Astrocyte (in vitro differentiated cells and primary cell): Measurements from ENCODE around the gene ATF6. TPM values are rescaled to one million over a fixed set of nuclear protein-coding genes. Genes with fewer than 3 reads are reported as not detected.

ENCODE experiments used
- DNase-seq: peaks from one replicate; pipeline ENCODE4 v3.0.0-alpha.2; 2010; ENCODE audit warnings: low read depth
- FAIRE-seq: peaks from 2 replicates; lab custom pipeline; 2011; peaks lifted over from hg19 to GRCh38; lab: Jason Lieb, UNC
- H2AFZ ChIP-seq: 2 replicates; pipeline ENCODE4 v1.6.0; 2012; ENCODE audit warnings: low read depth, low read length, inconsistent platforms
- H3K27ac ChIP-seq: 2 replicates; pipeline ENCODE4 v1.5.1; 2011; ENCODE audit warnings: low read depth, low read length, inconsistent platforms
- H3K27me3 ChIP-seq: 2 replicates; pipeline ENCODE4 v1.6.0; 2011; ENCODE audit warnings: low read length, inconsistent platforms; ENCODE audit not compliant: insufficient read depth
- H3K36me3 ChIP-seq: 2 replicates; pipeline ENCODE4 v1.5.1; 2011; ENCODE audit warnings: low read length, inconsistent platforms; ENCODE audit not compliant: insufficient read depth
- H3K4me1 ChIP-seq: 2 replicates; pipeline ENCODE4 v1.5.1; 2011; ENCODE audit warnings: low read length, inconsistent platforms; ENCODE audit not compliant: insufficient read depth
- H3K4me2 ChIP-seq: 2 replicates; pipeline ENCODE4 v1.6.0; 2012; ENCODE audit warnings: low read length, inconsistent platforms
- H3K4me3 ChIP-seq: 2 replicates; pipeline ENCODE4 v1.5.1; 2011; ENCODE audit warnings: low read depth, mild to moderate bottlenecking, low read length, inconsistent platforms; ENCODE audit not compliant: insufficient read depth
- H3K79me2 ChIP-seq: 2 replicates; pipeline ENCODE4 v1.6.0; 2012; ENCODE audit warnings: mild to moderate bottlenecking, low read length, inconsistent platforms; ENCODE audit not compliant: insufficient read depth
- H3K9ac ChIP-seq: 2 replicates; pipeline ENCODE4 v1.6.0; 2012; ENCODE audit warnings: mild to moderate bottlenecking, low read length, inconsistent platforms
- H3K9me3 ChIP-seq: 2 replicates; pipeline ENCODE4 v1.5.1; 2012; ENCODE audit warnings: low read depth, mild to moderate bottlenecking, low read length, inconsistent platforms; ENCODE audit not compliant: insufficient read depth
- H4K20me1 ChIP-seq: 2 replicates; pipeline ENCODE4 v1.6.0; 2012; ENCODE audit warnings: low read length, inconsistent platforms; ENCODE audit not compliant: insufficient read depth
- H3K27ac Mint-ChIP-seq: one replicate; pipeline ENCODE4 v1.8.0; 2021; ENCODE audit warnings: mild to moderate bottlenecking, mixed read lengths; ENCODE audit not compliant: unreplicated experiment
- H3K27me3 Mint-ChIP-seq: one replicate; pipeline ENCODE4 v1.8.0; 2021; ENCODE audit warnings: low read depth, mixed read lengths; ENCODE audit not compliant: unreplicated experiment
- H3K36me3 Mint-ChIP-seq: one replicate; pipeline ENCODE4 v1.8.0; 2021; ENCODE audit warnings: low read depth, mixed read lengths; ENCODE audit not compliant: unreplicated experiment
- H3K4me1 Mint-ChIP-seq: one replicate; pipeline ENCODE4 v1.8.0; 2021; ENCODE audit warnings: low read depth, mixed read lengths; ENCODE audit not compliant: unreplicated experiment
- H3K4me3 Mint-ChIP-seq: one replicate; pipeline ENCODE4 v1.8.0; 2021; ENCODE audit warnings: mild to moderate bottlenecking, moderate library complexity, mixed read lengths; ENCODE audit not compliant: unreplicated experiment
- H3K9me3 Mint-ChIP-seq: one replicate; pipeline ENCODE4 v1.8.0; 2021; ENCODE audit warnings: mild to moderate bottlenecking, mixed read lengths; ENCODE audit not compliant: unreplicated experiment
- CTCF ChIP-seq: IDR thresholded peaks from 2 replicates; pipeline ENCODE4 v1.5.1; 2011; ENCODE audit warnings: low read depth, mild to moderate bottlenecking, inconsistent platforms, low read length, moderate library complexity; ENCODE audit not compliant: insufficient read depth
- EZH2 ChIP-seq: IDR thresholded peaks from 2 replicates; pipeline ENCODE4 v1.6.1; 2012; ENCODE audit warnings: mild to moderate bottlenecking, low read length, inconsistent platforms; ENCODE audit not compliant: insufficient read depth
- total RNA-seq: library from RNA; stranded (reverse); gene quantifications from 2 replicates; pipeline ENCODE4 v1.2.1, GENCODE V29; 2021

ATF6 gene
- total RNA-seq, 1 donor from 2014 or later: 25.4 TPM

- TF ChIP-seq CTCF: no peak
- TF ChIP-seq EZH2: no peak
- H3K27ac Mint-ChIP-seq: no peak overlapping the region
- H3K4me3 Mint-ChIP-seq: no peak overlapping the region
Observed at GRCh38 chr1:161958425-161958824, 192.3 kb downstream of the ATF6 start.

GRCh38 chr1:161962091-161962887 is 196.2 kb downstream of the ATF6 start:
- H3K4me3 Mint-ChIP-seq: peak overlapping the region; percentile 69

More at GRCh38 chr1:161958425-161958824, 192.3 kb downstream of the ATF6 start:
- no peak overlapping the region for H3K9ac ChIP-seq
- no peaks in the 10 kb centered on the region for H3K27me3 ChIP-seq
- no peaks in the 10 kb centered on the region for H3K79me2 ChIP-seq
- H3K9me3 ChIP-seq: no peaks in the 10 kb centered on the region
- no peak overlapping the region for H3K27ac ChIP-seq
- H3K4me2 ChIP-seq: peak overlapping the region; percentile 40
- DNase-seq (peak; percentile 68), FAIRE-seq (peak; percentile 49)
- peaks cover 54% of the 10 kb centered on the region for H3K4me1 Mint-ChIP-seq
- no peaks in the 10 kb centered on the region for H4K20me1 ChIP-seq
- H3K4me3 ChIP-seq: no peak overlapping the region
- peaks cover 2% of the 10 kb centered on the region for H3K36me3 Mint-ChIP-seq
- H3K27me3 Mint-ChIP-seq: no peaks in the 10 kb centered on the region
- peaks cover 38% of the 10 kb centered on the region for H3K4me1 ChIP-seq
- H3K9me3 Mint-ChIP-seq: no peaks in the 10 kb centered on the region
- H3K36me3 ChIP-seq: no peaks in the 10 kb centered on the region
- H2AFZ ChIP-seq: no peak overlapping the region

More at GRCh38 chr1:161962091-161962887, 196.2 kb downstream of the ATF6 start:
- no peaks in the 10 kb centered on the region for H3K27me3 ChIP-seq
- DNase-seq: peak; percentile 88
- peak overlapping the region; percentile 21 for H2AFZ ChIP-seq
- H3K9me3 ChIP-seq: no peaks in the 10 kb centered on the region
- Mint-ChIP-seq H3K36me3 (peaks cover 3% of the 10 kb centered on the region), H3K27me3 (no peaks in the 10 kb centered on the region), H3K4me1 (peaks cover 41% of the 10 kb centered on the region), H3K27ac (peak overlapping the region; percentile 99), H3K9me3 (no peaks in the 10 kb centered on the region)
- H3K4me1 ChIP-seq: peaks cover 26% of the 10 kb centered on the region
- H3K4me3 ChIP-seq: peak overlapping the region; percentile 59
- H4K20me1 ChIP-seq: no peaks in the 10 kb centered on the region
- H3K9ac ChIP-seq: peak overlapping the region; percentile 93
- TF ChIP-seq EZH2 (no peak), CTCF (no peak)
- peak; percentile 83 for FAIRE-seq
- H3K79me2 ChIP-seq: no peaks in the 10 kb centered on the region
- peak overlapping the region; percentile 93 for H3K4me2 ChIP-seq
- peak overlapping the region; percentile 100 for H3K27ac ChIP-seq
- H3K36me3 ChIP-seq: no peaks in the 10 kb centered on the region
